HCT116 (cell line): ENCODE measurements around the gene C1orf116. TPM values are rescaled to one million over a fixed set of nuclear protein-coding genes. Genes with fewer than 3 reads are reported as not detected.
A peak's percentile ranks its signal among the peaks of the same experiment; 100 is the strongest.

Experiments
- ATAC-seq: fragments of 200-7000 bp; cut with Tn5 transposase; 2 replicates; pipeline ENCODE4 v1.9.1; 2020; ENCODE audit warnings: mild to moderate bottlenecking, moderate library complexity
- BruUV-seq: library from RNA; stranded (reverse); fragments of 400-500 nt; replicated peaks from 2 replicates; lab custom pipeline; 2021; lab: Mats Ljungman, UMichigan
- CTCF ChIA-PET: fragments of 300-600 bp; sonication (Branson Sonifier 250); formaldehyde crosslinking; loops from one replicate; lab custom pipeline; 2021; ENCODE audit warnings: antibody characterized with exemption; lab: Charles Lee
- POLR2A ChIA-PET: fragments of 300-600, 350-600 bp; sonication (Branson Sonifier 250); formaldehyde crosslinking; loops from one replicate; lab custom pipeline; 2021; ENCODE audit warnings: antibody characterized with exemption; lab: Charles Lee
- RAD21 ChIA-PET, 2 experiments: fragments of 300-600 bp; sonication (Branson Sonifier 250); formaldehyde crosslinking; loops; one replicate each; lab custom pipeline; 2023; ENCODE audit warnings: low total read pairs in 2 of 2; ENCODE audit not compliant: uncharacterized antibody in 2 of 2, unreplicated experiment in 2 of 2, low non-redundant PET in 1 of 2; lab: Charles Lee
- DNase-seq: peaks from one replicate; pipeline ENCODE4 v3.0.0-alpha.2; 2010; ENCODE audit warnings: low read depth, low spot score
- H2AFZ ChIP-seq: fragments of 200-600 bp; shearing (Covaris generic), sonication (generic); 2 replicates; pipeline ENCODE4 v1.6.1; 2017; ENCODE audit warnings: low read depth, mixed run types, mixed read lengths, antibody characterized with exemption, low read length; ENCODE audit not compliant: poor library complexity, severe bottlenecking
- H3K27ac ChIP-seq: 2 replicates; pipeline ENCODE4 v1.5.1; 2012; ENCODE audit warnings: low read depth, low read length
- H3K27me3 ChIP-seq: fragments of 200-600 bp; sonication (generic); 2 replicates; pipeline ENCODE4 v1.6.1; 2016; ENCODE audit warnings: mixed run types, low read length, mixed read lengths; ENCODE audit not compliant: insufficient read depth
- H3K36me3 ChIP-seq, 2 experiments: fragments of 200-500 bp in 1 of 2; fragments of 200-600 bp in 1 of 2; sonication (Bioruptor generic) in 1 of 2; sonication (generic) in 1 of 2; 2 replicates each; pipeline versions ENCODE4 v1.5.1 to v1.6.1; 2014 to 2016; ENCODE audit warnings: low read length in 2 of 2, inconsistent platforms in 1 of 2, mixed read lengths in 1 of 2, mixed run types in 1 of 2; ENCODE audit not compliant: insufficient read depth in 2 of 2, control insufficient read depth in 1 of 2
- H3K4me1 ChIP-seq, 2 experiments: fragments of 200-600 bp in 1 of 2; sonication (generic) in 1 of 2; 2 replicates each; pipeline versions ENCODE4 v1.5.1 to v1.6.1; 2012 to 2017; ENCODE audit warnings: low read length in 2 of 2, inconsistent platforms in 1 of 2, mild to moderate bottlenecking in 1 of 2, mixed read lengths in 1 of 2, mixed run types in 1 of 2, moderate library complexity in 1 of 2; ENCODE audit not compliant: insufficient read depth in 2 of 2, control insufficient read depth in 1 of 2
- H3K4me2 ChIP-seq: fragments of 200-600 bp; sonication (generic); 2 replicates; pipeline ENCODE4 v1.6.1; 2017; ENCODE audit warnings: mixed run types, low read length, mixed read lengths
- H3K4me3 ChIP-seq, 2 experiments: fragments of 200-600 bp in 1 of 2; sonication (generic) in 1 of 2; replicated peaks in 1 of 2; 2 replicates each; pipeline ENCODE4 v1.5.1; 2011 to 2016; ENCODE audit warnings: low read length in 2 of 2, control low read depth in 1 of 2, low read depth in 1 of 2, mild to moderate bottlenecking in 1 of 2, mixed read lengths in 1 of 2, mixed run types in 1 of 2
- H3K79me2 ChIP-seq: fragments of 200-600 bp; sonication (generic); 2 replicates; pipeline ENCODE4 v1.6.1; 2017; ENCODE audit warnings: mild to moderate bottlenecking, mixed run types, low read length, moderate library complexity, mixed read lengths; ENCODE audit not compliant: insufficient read depth
- H3K9ac ChIP-seq: fragments of 200-600 bp; sonication (generic); 2 replicates; pipeline ENCODE4 v1.6.1; 2016; ENCODE audit warnings: low read length, mixed read lengths
- H3K9me2 ChIP-seq: fragments of 200-600 bp; sonication (generic), shearing (Covaris generic); 2 replicates; pipeline ENCODE4 v1.6.1; 2017; ENCODE audit warnings: mixed run types, mild to moderate bottlenecking, moderate library complexity; ENCODE audit not compliant: insufficient read depth
- H3K9me3 ChIP-seq, 2 experiments: fragments of 200-500 bp in 1 of 2; fragments of 200-600 bp in 1 of 2; sonication (Bioruptor generic) in 1 of 2; sonication (generic) in 1 of 2; 2 replicates each; pipeline ENCODE4 v1.6.1; 2014 to 2017; ENCODE audit warnings: low read length in 2 of 2, mixed read lengths in 2 of 2, inconsistent platforms in 1 of 2, low read depth in 1 of 2, mild to moderate bottlenecking in 1 of 2, mixed run types in 1 of 2, moderate library complexity in 1 of 2; ENCODE audit not compliant: control insufficient read depth in 1 of 2, insufficient read depth in 1 of 2
- H4K20me1 ChIP-seq: fragments of 200-600 bp; sonication (generic), shearing (Covaris generic); 2 replicates; pipeline ENCODE4 v1.6.1; 2017; ENCODE audit warnings: mixed run types, mild to moderate bottlenecking, moderate library complexity; ENCODE audit not compliant: insufficient read depth
- ATF3 ChIP-seq: IDR thresholded peaks from 2 replicates; pipeline ENCODE4 v1.6.1; 2012
- CTCF ChIP-seq, 3 experiments: fragments of 200-600 bp in 1 of 3; sonication (generic) in 1 of 3; IDR thresholded peaks in 2 of 3; conservative IDR thresholded peaks in 1 of 3; 2 replicates each; pipeline ENCODE4 v1.5.1; 2012 to 2017; ENCODE audit warnings: low read depth in 2 of 3, low read length in 2 of 3, antibody characterized with exemption in 1 of 3, borderline replicate concordance in 1 of 3, control low read depth in 1 of 3, mild to moderate bottlenecking in 1 of 3, mixed read lengths in 1 of 3, mixed run types in 1 of 3, moderate library complexity in 1 of 3; ENCODE audit not compliant: insufficient read depth in 1 of 3
- SP1 ChIP-seq: IDR thresholded peaks from 2 replicates; pipeline ENCODE4 v1.6.1; 2012; ENCODE audit warnings: low read depth
- TCF7L2 ChIP-seq: IDR thresholded peaks from 2 replicates; pipeline ENCODE4 v1.7.0; 2011; ENCODE audit warnings: borderline replicate concordance, inconsistent platforms; ENCODE audit not compliant: insufficient read depth, insufficient read length; ENCODE audit errors: extremely low read depth
- YY1 ChIP-seq: IDR thresholded peaks from 2 replicates; pipeline ENCODE4 v1.6.1; 2011; ENCODE audit warnings: low read length, low read depth, moderate library complexity, mild to moderate bottlenecking; ENCODE audit not compliant: insufficient replicate concordance; ENCODE audit errors: extremely low read depth
- ZBTB33 ChIP-seq: IDR thresholded peaks from 2 replicates; pipeline ENCODE4 v1.6.1; 2011; ENCODE audit warnings: mild to moderate bottlenecking, low read length, moderate library complexity; ENCODE audit not compliant: insufficient replicate concordance; ENCODE audit errors: extremely low read depth
- ZFX ChIP-seq: fragments of 450-650 bp; IDR thresholded peaks from 2 replicates; pipeline ENCODE4 v1.6.1; 2017
- intact Hi-C: fragments of 100-400 bp; cut with micrococcal nuclease; formaldehyde crosslinking; loops from 2 replicates; pipeline ENCODE4 v1.10.0; 2022
- total RNA-seq: library from RNA; stranded (reverse); gene quantifications from one replicate; pipeline ENCODE4 v1.2.1, GENCODE V29; 2021; ENCODE audit not compliant: unreplicated experiment

Gene C1orf116
- total RNA-seq, 1 experiment from 2014 or later, result 3.6 TPM

- POLR2A ChIA-PET, result interaction anchor here (1.4 kb wide), 1 partner anchor 10 kb away, joined by 4 read pairs; no protein-coding TSS in a partner anchor
Observed at GRCh38 chr1:207021139-207021861, 11.3 kb downstream of the C1orf116 start.

More at GRCh38 chr1:207021139-207021861, 11.3 kb downstream of the C1orf116 start:
- TF ChIP-seq TCF7L2 (no peak), CTCF (IDR thresholded peaks at IDR 0.05 in 2 of 3, conservative IDR thresholded peaks at IDR 0.05 in 1 of 3; ENCODE audit: borderline replicate concordance in 1 of 3, insufficient read depth in 1 of 3, low read depth in 2 of 3, low read length in 2 of 3) (no peak), SP1 (0 out of 2 replicates have a peak, but pooled peaks have one; percentile 17), ATF3 (no peak), YY1 (no peak), ZFX (no peak), ZBTB33 (no peak)
- CTCF ChIA-PET, result interaction anchor here (1.5 kb wide), 1 partner anchor 109 kb away, joined by 5 read pairs; no protein-coding TSS in a partner anchor
- H3K27ac ChIP-seq, result no peak overlapping the region
- peak overlapping the region; percentile 72 for H3K4me2 ChIP-seq
- intact Hi-C loops, result no loop called here
- H3K36me3 ChIP-seq, result no peaks in the 10 kb centered on the region; a peak in 1 of 4 replicates
- no peaks in the 10 kb centered on the region for H3K9me2 ChIP-seq
- no peaks in the 10 kb centered on the region for H4K20me1 ChIP-seq
- H3K9me3 ChIP-seq, result no peaks in the 10 kb centered on the region
- RAD21 ChIA-PET, result no interaction called here
- no peaks in the 10 kb centered on the region for H3K79me2 ChIP-seq
- no peak overlapping the region for H3K4me3 ChIP-seq
- peak overlapping the region; percentile 54 for H3K9ac ChIP-seq
- DNase-seq (no peak), ATAC-seq (peak; percentile 17)
- H3K27me3 ChIP-seq, result no peaks in the 10 kb centered on the region
- H2AFZ ChIP-seq, result no peak overlapping the region
- peaks cover 27 to 84% of the 10 kb centered on the region in 2 experiments for H3K4me1 ChIP-seq
- no TSS peak for BruUV-seq
